GM12891 (cell line): ENCODE data around the gene ATP13A4.

ENCODE experiments used
- POLR2A ChIP-seq: IDR thresholded peaks from 2 replicates; pipeline ENCODE4 v1.6.1; 2011; ENCODE audit warnings: low read depth, low read length, control low read depth
- POLR2AphosphoS5 ChIP-seq: IDR thresholded peaks from 2 replicates; pipeline ENCODE4 v1.6.1; 2011; ENCODE audit warnings: low read depth, low read length, control low read depth
- POU2F2 ChIP-seq: IDR thresholded peaks from 2 replicates; pipeline ENCODE4 v1.6.1; 2011; ENCODE audit warnings: low read depth, mild to moderate bottlenecking, control low read depth, low read length, moderate library complexity
- SPI1 ChIP-seq: IDR thresholded peaks from 2 replicates; pipeline ENCODE4 v1.6.1; 2011; ENCODE audit warnings: low read depth, low read length, control low read depth
- TAF1 ChIP-seq: IDR thresholded peaks from 2 replicates; pipeline ENCODE4 v1.6.1; 2011; ENCODE audit warnings: low read depth, low read length, control low read depth

DNA sequence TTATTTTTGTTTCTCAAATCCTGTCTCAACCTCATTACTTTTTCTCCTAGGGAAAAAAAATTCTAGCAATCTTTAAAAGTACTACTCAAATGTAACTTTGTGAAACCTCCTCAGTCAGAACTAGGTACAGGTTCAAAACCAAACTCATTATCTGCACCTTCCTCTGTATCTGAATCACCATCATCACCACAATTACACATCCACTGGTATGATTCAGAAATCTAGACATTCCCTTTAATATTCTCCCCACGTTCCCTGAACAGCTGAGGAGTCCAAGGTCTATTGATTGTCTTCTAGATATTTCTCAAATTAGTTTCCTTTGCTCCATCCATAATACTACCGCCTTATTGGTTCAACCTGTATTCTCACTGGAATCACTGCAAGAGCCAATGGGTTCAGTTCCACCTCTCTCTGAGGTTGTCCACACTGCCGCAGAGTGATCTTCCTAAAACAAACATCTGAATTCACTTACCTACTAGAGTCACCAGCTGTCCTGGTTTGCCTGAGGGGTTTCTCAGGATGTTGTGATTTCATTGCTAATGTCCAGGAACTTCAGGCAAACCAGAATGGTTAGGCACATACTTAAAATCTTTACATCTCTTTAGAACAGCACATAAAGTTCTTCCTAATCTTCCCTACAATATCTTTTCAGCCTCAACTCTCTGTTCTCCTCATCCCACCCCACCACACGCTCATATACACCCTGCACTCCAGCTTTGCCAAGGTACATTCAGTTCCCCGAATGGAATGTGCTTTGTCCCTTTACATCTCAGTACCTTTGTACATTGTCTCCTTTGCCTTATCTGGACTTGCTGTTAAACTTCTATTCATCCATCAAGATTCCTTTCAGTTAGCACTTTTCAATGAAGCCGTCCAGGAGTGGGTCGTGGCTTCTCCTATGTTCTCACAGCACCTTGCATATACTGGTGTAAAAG, 24.2 kb downstream of the ATP13A4 start:
- no peak for TF ChIP-seq POLR2AphosphoS5
- no peak for TF ChIP-seq POLR2A
- TF ChIP-seq SPI1: no peak
- TF ChIP-seq TAF1: no peak
- no peak for TF ChIP-seq POU2F2
